Activated CD4-positive, alpha-beta T cell treated with anti-CD3 and anti-CD28 coated beads, Interleukin-2, amount 50 U/mL, for 4 hours (primary cell): ENCODE measurements around the gene MIF4GD.
"Not testable (repeated sequence)": the region's sequence is repeated elsewhere in the genome, so short reads cannot be mapped to it uniquely, and the experiment has no call there.

ENCODE experiments used
- DNase-seq, 2 experiments: peaks; one replicate each; pipeline ENCODE4 v3.0.0-alpha.2; 2020

MIF4GD gene, protein sequence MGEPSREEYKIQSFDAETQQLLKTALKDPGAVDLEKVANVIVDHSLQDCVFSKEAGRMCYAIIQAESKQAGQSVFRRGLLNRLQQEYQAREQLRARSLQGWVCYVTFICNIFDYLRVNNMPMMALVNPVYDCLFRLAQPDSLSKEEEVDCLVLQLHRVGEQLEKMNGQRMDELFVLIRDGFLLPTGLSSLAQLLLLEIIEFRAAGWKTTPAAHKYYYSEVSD

GRCh38 chr17:75270966-75271232, at the start of gene MIF4GD:
Gene MIF4GD (minus strand): TSS chr17:75271231. CDS start chr17:75270195, 1,036 bp downstream.
- DNase-seq = no peak

DNA sequence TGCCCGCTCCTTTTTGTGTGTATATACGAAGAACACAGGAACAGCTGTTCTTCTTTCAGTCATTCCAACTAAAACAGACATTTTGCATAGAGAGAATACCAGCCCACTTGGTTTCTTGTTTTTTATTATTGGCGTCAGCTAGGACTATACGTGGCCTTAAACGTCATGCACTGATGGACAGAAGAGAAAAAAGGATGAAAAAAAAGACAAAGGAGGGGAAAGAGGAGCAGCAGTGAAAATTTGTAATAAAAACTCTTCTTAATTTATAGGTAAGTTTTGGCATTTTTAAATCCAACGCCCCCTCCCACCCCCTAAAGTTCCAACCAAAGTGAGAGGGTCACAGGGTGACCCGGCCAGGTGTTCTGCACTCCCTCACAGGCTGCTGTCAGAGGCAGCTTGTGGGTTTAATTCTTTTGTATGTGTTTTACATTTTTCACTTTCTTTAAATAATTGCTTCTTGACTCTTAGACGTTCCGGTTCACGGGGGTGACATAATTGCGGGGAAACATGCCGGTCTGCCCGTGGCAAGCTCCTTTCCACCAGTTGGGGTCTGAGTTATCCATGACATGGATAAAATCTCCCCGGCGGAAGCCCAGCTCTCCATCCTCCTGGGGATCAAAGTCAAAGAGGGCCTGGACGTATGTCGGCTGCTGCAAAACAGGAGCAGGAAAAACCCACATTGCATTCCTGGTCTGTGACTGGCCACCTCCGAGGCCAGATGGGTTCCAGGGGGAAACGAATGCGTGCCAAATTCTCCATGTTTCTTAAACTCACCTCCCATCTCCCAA, 49.1 kb upstream of the MIF4GD start:
- DNase-seq = no peak

GRCh38 chr17:75318615-75319222, 47.7 kb upstream of the MIF4GD start:
- no peak for DNase-seq

DNA sequence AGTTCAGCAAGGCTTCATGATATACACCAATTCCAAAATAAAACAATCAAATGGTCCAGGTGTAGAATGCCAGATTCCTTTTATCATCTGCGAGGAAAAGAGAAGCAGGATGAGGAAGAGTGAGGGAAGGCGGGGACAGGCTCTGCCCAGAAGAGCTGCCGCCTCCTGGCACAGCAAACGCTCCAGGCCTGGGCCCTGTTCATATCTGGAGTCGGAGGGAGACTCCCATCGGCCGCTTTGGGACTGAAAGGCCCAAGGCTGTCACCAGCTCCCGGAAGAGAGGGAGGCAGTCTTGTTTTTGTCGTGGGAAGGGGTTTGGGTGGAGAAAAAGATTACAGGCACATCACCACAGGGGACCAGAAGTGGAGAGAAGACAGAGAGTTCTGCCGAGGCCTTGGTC, 47.2 kb upstream of the MIF4GD start:
- no peak for DNase-seq

- no peak for DNase-seq
Measured at GRCh38 chr17:75317671-75318070, 46.6 kb upstream of the MIF4GD start.

DNA sequence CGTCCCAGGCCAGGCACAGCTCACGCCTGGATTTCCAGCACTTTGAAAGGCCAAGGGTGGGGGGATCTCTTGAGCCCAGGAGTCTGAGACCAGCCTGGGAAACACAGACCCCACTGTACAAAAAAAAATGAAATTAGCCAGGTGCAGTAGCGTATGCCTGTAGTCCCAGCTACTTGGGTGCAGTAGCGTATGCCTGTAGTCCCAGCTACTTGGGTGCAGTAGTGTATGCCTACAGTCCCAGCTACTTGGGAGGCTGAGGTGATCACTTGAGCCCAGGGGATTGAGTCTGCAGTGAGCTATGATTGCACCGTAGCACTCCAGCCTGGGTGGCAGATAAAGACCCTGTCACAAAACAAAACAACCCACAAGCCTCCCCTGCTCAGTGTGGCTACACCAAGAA, 45.2 kb upstream of the MIF4GD start:
- DNase-seq = no peak

- DNase-seq = no peak
Measured at GRCh38 chr17:75315541-75316243, 44.7 kb upstream of the MIF4GD start.

DNA sequence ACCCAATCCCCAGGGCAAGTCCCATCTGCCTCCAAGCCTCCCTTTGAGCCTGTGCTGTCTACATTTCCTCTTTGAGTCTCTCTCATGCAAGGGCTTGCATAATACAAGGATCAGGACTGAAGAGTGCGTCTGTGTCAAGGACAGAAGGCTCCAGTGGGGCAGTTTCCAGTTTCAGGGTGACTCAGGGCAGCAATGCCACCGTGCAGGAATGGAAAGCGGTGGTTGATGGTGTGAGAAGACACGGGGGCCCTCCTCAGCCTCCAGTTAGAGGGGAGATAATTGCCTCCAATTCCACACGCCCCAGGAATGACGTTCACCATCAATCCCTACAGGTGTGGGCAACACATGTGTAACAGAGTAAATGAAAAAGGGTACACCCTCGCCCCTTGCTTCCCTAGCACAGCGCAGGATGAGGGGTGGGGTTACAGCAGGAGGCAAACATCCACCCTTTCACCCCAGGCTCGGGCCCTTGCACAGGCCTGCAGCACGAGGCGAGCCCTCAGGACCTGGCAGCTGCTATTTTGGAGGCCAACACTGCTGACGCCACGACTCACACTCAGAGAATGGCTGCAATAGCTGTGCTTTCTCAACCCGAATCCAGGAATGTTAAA, 43.0 kb upstream of the MIF4GD start:
- no peak for DNase-seq

DNA sequence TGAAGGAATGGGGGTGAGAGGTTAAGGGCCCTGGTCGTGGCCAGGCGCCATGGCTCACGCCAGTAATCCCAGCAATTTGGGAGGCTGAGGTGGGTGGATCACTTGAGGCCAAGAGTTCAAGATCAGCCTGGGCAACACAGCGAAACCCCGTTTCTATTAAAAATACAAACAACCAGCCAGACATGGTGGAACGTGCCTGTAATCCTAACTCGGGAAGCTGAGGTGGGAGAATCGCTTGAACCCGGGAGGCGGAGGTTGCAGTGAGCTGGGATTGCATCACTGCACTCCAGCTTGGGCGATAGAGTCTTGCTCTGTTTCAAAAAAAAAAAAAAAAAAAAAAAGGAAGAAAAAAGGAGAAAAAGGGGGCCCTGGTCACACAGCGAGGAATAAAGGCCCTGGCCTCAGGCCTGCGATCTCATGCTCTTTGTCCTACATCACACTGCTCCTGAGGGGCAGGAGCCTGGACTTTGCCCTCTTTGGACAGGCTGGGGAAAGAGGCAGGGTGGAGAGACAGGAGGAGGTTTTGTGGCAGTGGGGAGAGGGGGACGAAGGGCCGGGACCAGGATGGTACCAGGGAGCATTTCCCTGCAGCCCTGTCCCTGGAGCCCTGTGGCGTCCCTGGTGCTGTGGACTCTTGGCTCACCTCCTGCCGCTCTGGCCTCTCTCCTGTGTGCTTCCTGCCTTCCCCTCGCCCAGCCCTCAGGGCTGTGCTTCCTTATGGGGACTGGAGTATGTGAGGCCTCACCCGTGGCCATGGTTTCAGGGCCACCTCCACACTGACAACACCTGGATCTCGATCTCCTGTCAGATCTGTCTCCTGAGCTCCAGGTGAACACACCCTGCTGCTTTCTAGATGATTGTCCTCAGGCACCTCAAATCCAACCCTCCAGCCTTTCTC, 38.0 kb upstream of the MIF4GD start:
- no peak for DNase-seq

- DNase-seq = no peak
Measured at GRCh38 chr17:75307957-75308731, 37.1 kb upstream of the MIF4GD start.

DNA sequence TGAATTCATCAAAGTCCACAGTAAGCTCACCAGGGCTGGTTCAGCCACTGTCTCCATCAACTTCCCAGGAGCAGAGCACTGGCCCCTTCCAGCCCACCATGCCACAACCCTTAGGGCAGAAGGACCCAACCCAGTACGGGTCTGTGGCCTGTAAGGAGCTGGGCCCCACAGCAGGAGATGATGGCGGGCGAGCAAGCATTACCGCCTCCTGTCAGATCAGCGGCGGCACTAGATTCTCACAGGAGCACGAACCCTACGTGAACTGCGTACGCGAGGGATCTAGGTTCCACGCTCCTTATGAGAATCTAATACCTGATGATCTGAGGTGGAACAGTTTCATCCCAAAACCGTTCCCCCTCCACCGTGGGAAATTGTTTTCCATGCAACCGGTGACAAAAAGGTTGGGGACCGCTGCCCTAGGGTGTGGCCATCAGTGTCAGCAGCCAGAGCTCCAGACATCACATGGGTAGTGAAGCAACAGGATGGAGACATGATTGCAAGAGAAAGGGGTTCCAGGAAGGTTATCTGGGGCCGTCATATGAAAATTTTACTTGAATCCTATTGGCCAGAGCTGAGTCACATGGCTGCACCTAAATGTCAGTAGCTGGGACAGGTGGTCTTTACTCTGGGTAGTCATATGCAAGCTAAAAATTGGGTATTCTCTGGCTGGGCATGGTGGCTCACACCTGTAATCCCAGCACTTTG, 30.6 kb upstream of the MIF4GD start:
- no peak for DNase-seq

- no peak for DNase-seq
Measured at GRCh38 chr17:75301049-75301448, 30.0 kb upstream of the MIF4GD start.

DNA sequence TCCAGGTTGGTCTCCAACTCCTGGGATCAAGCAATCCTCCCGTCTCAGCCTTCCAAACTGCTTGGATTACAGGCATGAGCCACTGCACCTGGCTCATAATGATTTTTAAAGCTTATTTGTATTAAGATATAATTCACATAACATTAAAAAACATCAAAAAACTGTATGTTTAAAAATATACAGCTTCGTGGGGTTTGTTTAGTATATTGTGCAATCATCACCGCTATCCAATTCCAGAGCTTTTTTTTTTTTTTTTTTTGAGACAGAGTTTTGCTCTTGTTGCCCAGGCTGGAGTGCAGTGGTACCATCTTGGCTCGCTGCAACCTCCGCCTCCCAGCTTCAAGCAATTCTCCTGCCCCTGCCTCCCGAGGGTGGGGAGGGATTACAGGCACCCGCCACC, 29.2 kb upstream of the MIF4GD start:
- DNase-seq = no peak

GRCh38 chr17:75295201-75296158, 24.4 kb upstream of the MIF4GD start:
- no peak for DNase-seq

DNA sequence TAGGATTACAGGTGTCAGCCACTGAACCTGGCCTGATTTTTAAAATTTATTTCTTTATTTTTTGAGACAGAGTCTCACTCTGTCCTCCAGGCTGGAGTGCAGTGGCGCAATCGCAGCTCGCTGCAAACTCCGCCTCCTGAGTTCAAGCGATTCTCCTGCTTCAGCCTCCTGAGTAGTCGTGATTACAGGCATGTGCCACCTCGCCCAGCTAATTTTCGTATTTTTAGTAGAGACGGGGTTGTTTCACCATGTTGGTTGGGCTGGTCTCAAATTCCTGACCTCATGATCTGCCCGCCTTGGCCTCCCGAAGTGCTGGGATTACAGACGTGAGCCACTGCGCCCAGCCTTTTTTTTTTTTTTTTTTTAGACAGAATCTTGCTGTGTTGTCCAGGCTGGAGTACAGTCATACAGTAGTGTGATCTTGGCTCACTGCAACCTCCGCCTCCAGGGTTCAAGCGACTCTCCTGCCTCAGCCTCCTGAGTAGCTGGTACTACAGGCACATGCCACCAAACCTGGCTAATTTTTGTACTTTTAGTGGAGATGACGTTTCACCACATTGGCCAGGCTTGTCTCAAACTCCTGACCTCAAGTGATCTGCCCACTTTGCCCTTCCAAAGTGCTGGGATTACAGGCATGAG, 21.9 kb upstream of the MIF4GD start:
- DNase-seq = not testable (repeated sequence)

- peak; percentile 68 for DNase-seq
Measured at GRCh38 chr17:75289832-75290337, 18.9 kb upstream of the MIF4GD start.

DNA sequence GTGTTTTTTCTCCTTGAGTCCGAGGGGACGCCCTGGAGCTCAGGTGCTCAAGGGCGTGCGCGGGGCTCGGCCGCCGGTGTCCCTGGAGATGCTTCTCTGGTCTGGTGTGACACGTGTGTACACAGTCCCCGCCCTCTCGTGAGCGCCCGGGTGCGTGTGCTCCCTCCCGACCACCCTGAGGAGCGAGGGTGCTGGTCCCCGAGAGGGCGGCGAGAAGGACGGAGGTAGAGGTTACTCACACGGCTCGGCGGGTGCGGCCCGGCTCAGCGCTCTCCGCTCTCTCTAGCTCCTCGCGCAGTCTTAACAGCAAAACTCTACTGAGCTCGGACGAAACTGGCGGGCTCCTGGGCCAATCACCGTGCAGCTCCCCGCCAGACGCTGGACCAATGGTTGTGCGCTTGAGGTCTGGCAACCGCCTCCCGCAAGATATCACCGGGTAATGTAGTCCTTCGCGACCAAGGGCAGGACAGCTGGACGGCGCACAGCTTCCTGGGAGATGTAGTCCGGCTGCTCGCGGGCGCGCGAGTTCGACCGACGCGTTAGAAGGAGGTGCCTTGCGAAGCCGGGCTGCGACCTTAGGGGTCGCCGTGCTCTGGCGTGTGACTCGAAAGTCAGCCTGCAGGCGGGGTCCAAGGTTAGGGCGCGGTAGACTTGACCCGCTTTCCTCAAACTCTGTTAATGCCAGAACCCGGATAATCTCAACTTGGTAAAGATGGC, 18.2 kb upstream of the MIF4GD start, which contains the start of gene SLC25A19:
Gene SLC25A19 (minus strand): TSS at position 319 of the 717 bp plus-strand sequence. CDS start 2,669 bp downstream, outside the sequence.
- DNase-seq = peak; percentile 93 to 95

- no peak for DNase-seq
Measured at GRCh38 chr17:75288770-75289114, 17.7 kb upstream of the MIF4GD start.
